Cardiac fibroblast (primary cell): ENCODE measurements around the gene IRX2.

Source experiments
- DNase-seq, 2 donors: peaks; one replicate each; pipeline versions ENCODE4 v3.0.0 to v3.0.0-alpha.2; 2010; ENCODE audit warnings: low read depth in 2 of 2
- H3K4me3 ChIP-seq, 2 donors: replicated peaks in 1 of 2; 1 replicate in 1 of 2; 2 replicates in 1 of 2; pipeline ENCODE4 v1.5.1; 2011; ENCODE audit warnings: low read depth in 2 of 2, low read length in 2 of 2, mild to moderate bottlenecking in 2 of 2, moderate library complexity in 1 of 2
- CTCF ChIP-seq: IDR thresholded peaks from one replicate; pipeline ENCODE4 v1.5.1; 2011; ENCODE audit warnings: low read depth, mild to moderate bottlenecking, low read length, inconsistent platforms

IRX2 gene

DNA sequence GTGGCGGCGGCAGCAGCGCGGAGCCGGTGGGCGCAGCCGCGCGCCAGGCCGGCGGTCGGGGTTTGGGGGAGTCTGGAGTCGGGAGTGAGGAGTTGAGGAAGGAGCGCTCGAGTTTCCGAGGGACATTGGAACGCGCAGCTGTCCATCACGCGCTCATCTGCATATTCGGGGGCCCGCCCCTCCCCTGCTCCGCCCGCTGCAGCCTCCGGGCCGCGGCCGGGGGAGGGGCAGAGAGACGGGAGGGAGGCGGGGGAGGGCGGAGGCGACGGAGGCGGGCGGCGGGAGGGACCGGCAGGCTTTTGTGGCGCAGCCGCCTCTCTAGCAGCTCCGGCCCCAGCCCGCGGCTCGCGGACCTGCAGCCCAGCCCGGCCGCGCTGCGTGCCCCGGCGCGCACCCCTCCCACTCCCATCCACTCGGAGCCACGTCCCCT is at the start of gene IRX2:
IRX2 (minus strand) TSS at position 86 of the 430 bp plus-strand sequence. CDS start 264 bp downstream, outside the sequence.
- peak; percentile 77 to 87 for DNase-seq
- TF ChIP-seq CTCF, result no peak
- peak within 1 kb of the TSS; percentile 29 to 60 for H3K4me3 ChIP-seq

- DNase-seq, result no peak
- no peak overlapping the region for H3K4me3 ChIP-seq
- TF ChIP-seq CTCF, result no peak
Observed at GRCh38 chr5:2800035-2800434, 48.6 kb upstream of the IRX2 start.

GRCh38 chr5:2797981-2798380 is 46.5 kb upstream of the IRX2 start:
- DNase-seq, result no peak
- H3K4me3 ChIP-seq, result no peak overlapping the region
- TF ChIP-seq CTCF, result no peak

GRCh38 chr5:2797160-2797559 is 45.7 kb upstream of the IRX2 start:
- no peak overlapping the region for H3K4me3 ChIP-seq
- no peak for TF ChIP-seq CTCF
- no peak for DNase-seq

DNA sequence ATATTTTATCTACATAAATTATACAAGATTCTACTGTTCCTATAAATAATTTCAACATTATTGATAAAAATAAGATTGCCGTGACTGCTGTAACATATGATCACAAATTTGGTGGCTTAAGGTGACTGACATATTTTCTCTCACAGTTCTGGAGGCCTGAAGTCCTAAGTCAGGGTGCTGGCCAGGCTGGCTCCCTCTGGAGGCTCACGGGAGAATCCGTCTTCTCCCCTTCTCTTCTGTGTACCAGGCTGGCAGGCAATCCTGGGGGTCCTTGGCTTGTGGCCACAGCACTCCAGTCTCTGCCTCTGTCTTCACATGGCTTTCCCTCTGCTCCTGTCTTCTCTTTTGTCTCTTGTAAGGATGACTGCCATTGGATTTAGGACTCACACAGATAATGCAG is 31.7 kb upstream of the IRX2 start:
- no peak overlapping the region for H3K4me3 ChIP-seq
- no peak for DNase-seq
- peak; percentile 18 for TF ChIP-seq CTCF

DNA sequence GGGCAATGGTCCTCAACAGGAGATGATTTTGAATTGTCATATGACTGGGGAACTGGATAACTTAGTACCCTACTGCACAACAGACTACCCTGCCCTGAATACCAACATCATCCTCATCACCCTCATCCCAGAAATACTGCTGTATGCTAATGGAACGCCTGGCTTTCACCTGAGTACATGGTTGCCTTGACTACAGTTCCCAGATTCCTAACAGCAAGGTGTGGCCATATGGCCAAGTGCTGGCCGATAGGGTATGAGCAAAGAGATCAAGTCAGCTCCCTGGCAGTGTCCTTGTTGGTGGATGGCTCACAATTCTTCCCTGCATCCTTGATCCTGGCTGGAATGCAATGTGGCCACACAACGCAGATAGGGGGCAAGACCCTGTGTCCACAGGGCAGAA is 31.2 kb upstream of the IRX2 start:
- DNase-seq, result no peak
- no peak for TF ChIP-seq CTCF
- H3K4me3 ChIP-seq, result no peak overlapping the region
